Fibroblast of lung (primary cell): ENCODE measurements around the gene CD3E.

Experiments used
- EZH2 ChIP-seq: IDR thresholded peaks from 2 replicates; pipeline ENCODE4 v1.5.1; 2012; ENCODE audit warnings: low read length, control low read depth, mild to moderate bottlenecking; ENCODE audit errors: missing control alignments
- TF ChIP-seq, protein P1 (sequence below), 2 donors: IDR thresholded peaks in 1 of 2; conservative IDR thresholded peaks in 1 of 2; 1 replicate in 1 of 2; 2 replicates in 1 of 2; pipeline ENCODE4 v1.5.1; 2011 to 2012; ENCODE audit warnings: low read length in 2 of 2, control low read depth in 1 of 2, inconsistent platforms in 1 of 2, low read depth in 1 of 2, mild to moderate bottlenecking in 1 of 2

DNA sequence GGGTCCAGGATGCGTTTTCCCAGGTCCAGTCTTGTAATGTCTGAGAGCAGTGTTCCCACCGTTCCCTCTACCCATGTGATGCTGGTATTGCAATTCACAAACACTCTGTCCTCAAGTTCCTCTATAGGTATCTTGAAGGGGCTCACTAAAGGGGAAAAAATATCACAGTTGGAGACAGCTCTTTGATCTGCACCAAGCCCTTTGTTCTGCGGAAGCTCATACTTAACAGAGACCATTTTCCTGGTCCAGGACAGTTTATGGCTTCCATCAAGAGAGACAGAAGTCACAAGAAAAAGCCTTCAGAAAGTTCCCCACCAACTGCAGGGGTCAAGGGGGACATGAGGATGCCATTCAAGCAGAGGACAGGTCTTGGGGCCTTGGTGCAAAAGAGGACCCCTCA lies 35.9 kb downstream of the CD3E start:
- TF ChIP-seq, protein P1, sequence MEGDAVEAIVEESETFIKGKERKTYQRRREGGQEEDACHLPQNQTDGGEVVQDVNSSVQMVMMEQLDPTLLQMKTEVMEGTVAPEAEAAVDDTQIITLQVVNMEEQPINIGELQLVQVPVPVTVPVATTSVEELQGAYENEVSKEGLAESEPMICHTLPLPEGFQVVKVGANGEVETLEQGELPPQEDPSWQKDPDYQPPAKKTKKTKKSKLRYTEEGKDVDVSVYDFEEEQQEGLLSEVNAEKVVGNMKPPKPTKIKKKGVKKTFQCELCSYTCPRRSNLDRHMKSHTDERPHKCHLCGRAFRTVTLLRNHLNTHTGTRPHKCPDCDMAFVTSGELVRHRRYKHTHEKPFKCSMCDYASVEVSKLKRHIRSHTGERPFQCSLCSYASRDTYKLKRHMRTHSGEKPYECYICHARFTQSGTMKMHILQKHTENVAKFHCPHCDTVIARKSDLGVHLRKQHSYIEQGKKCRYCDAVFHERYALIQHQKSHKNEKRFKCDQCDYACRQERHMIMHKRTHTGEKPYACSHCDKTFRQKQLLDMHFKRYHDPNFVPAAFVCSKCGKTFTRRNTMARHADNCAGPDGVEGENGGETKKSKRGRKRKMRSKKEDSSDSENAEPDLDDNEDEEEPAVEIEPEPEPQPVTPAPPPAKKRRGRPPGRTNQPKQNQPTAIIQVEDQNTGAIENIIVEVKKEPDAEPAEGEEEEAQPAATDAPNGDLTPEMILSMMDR (conservative IDR thresholded peaks at IDR 0.05 in 1 of 2, IDR thresholded peaks at IDR 0.05 in 1 of 2; ENCODE audit: low read depth in 1 of 2, low read length in 2 of 2): no peak
- TF ChIP-seq EZH2: no peak
